ENCODE data around the gene FCN3.

- TF ChIP-seq CTCF (conservative IDR thresholded peaks at IDR 0.05 in 1 of 2, IDR thresholded peaks at IDR 0.05 in 1 of 2; ENCODE audit: low read depth in 1 of 2, low read length in 2 of 2): no peak
- no peak for TF ChIP-seq EZH2 (IDR thresholded peaks at IDR 0.05; ENCODE audit: low read length, missing control alignments)
Measured at GRCh38 chr1:27343639-27344025, 31.0 kb downstream of the FCN3 start.

All from fibroblast of lung (primary cell).